Lower lobe of right lung (tissue), 2 donors: ENCODE results near the gene HPCA. TPM values are rescaled to one million over a fixed set of nuclear protein-coding genes. Genes with fewer than 3 reads are reported as not detected.
A peak's percentile ranks its signal among the peaks of the same experiment; 100 is the strongest.

Source experiments
- ATAC-seq, 2 donors: fragments of 200-7000 bp; cut with Tn5 transposase; one replicate each; pipeline ENCODE4 v1.9.1; 2020 to 2022; ENCODE audit warnings: mild to moderate bottlenecking in 2 of 2, moderate library complexity in 2 of 2
- DNase-seq: peaks from one replicate; pipeline ENCODE4 v3.0.0-alpha.2; 2020
- H3K27ac ChIP-seq: fragments of 200-600 bp; one replicate; pipeline ENCODE4 v1.8.0; 2022
- H3K27me3 ChIP-seq: fragments of 200-600 bp; one replicate; pipeline ENCODE4 v1.8.0; 2022; ENCODE audit warnings: low read depth
- H3K36me3 ChIP-seq: fragments of 200-600 bp; one replicate; pipeline ENCODE4 v1.8.0; 2022; ENCODE audit warnings: mild to moderate bottlenecking
- H3K4me1 ChIP-seq: fragments of 200-600 bp; one replicate; pipeline ENCODE4 v1.8.0; 2022
- H3K4me3 ChIP-seq: fragments of 200-600 bp; one replicate; pipeline ENCODE4 v1.8.0; 2022; ENCODE audit warnings: mild to moderate bottlenecking
- H3K9me3 ChIP-seq: fragments of 200-600 bp; one replicate; pipeline ENCODE4 v1.8.0; 2022
- CTCF ChIP-seq: fragments of 200-600 bp; IDR thresholded peaks from one replicate; pipeline ENCODE4 v1.8.0; 2022; ENCODE audit warnings: antibody characterized with exemption, mild to moderate bottlenecking
- intact Hi-C: fragments of 100-400 bp; cut with DNase I; formaldehyde crosslinking; loops from one replicate; pipeline ENCODE4 v1.11.0; 2022
- total RNA-seq: library from RNA; stranded (reverse); fragmentation: NEBNext Ultra II Directional; extraction: Animal tissue kit (Norgen Biotek cat#: 25700); gene quantifications from one replicate; pipeline ENCODE4 v1.2.1, GENCODE V29; 2021
- donor health status: DM: no; HTN: yes; CAD: no; lungs with severe emphysema.

HPCA gene
- total RNA-seq, 1 donor from 2014 or later, result not detected

- H3K4me3 ChIP-seq, result no peak overlapping the region
- ATAC-seq (no peak), DNase-seq (no peak)
- no peak overlapping the region for H3K27ac ChIP-seq
- peaks cover 13% of the 10 kb centered on the region for H3K27me3 ChIP-seq
- no peaks in the 10 kb centered on the region for H3K36me3 ChIP-seq
- no peak for TF ChIP-seq CTCF
- no peaks in the 10 kb centered on the region for H3K9me3 ChIP-seq
- intact Hi-C loops, result no loop called here
- peaks cover 21% of the 10 kb centered on the region for H3K4me1 ChIP-seq
Observed at GRCh38 chr1:32928285-32928684, 42.0 kb downstream of the HPCA start.

GRCh38 chr1:32928715-32929114 lies 42.4 kb downstream of the HPCA start:
- DNase-seq, result no peak
- peaks cover 9% of the 10 kb centered on the region for H3K27me3 ChIP-seq
- no peak overlapping the region for H3K27ac ChIP-seq
- peaks cover 26% of the 10 kb centered on the region for H3K4me1 ChIP-seq
- no peaks in the 10 kb centered on the region for H3K36me3 ChIP-seq
- no peak overlapping the region for H3K4me3 ChIP-seq
- ATAC-seq, result no peak
- intact Hi-C loops, result no loop called here
- no peaks in the 10 kb centered on the region for H3K9me3 ChIP-seq
- TF ChIP-seq CTCF, result no peak

GRCh38 chr1:32929366-32929765 lies 43.1 kb downstream of the HPCA start:
- H3K4me1 ChIP-seq, result peaks cover 32% of the 10 kb centered on the region
- no peak overlapping the region for H3K27ac ChIP-seq
- no peak for DNase-seq
- H3K4me3 ChIP-seq, result no peak overlapping the region
- no peak for ATAC-seq
- intact Hi-C loops, result no loop called here
- no peaks in the 10 kb centered on the region for H3K36me3 ChIP-seq
- peaks cover 5% of the 10 kb centered on the region for H3K27me3 ChIP-seq
- no peak for TF ChIP-seq CTCF
- no peaks in the 10 kb centered on the region for H3K9me3 ChIP-seq

- Histone ChIP-seq H3K4me1 (peaks cover 15% of the 10 kb centered on the region), H3K9me3 (no peaks in the 10 kb centered on the region), H3K36me3 (peaks cover 18% of the 10 kb centered on the region), H3K27ac (no peak overlapping the region), H3K27me3 (no peaks in the 10 kb centered on the region), H3K4me3 (no peak overlapping the region)
- intact Hi-C loops, result no loop called here
- DNase-seq (no peak), ATAC-seq (no peak)
- no peak for TF ChIP-seq CTCF
Observed at GRCh38 chr1:32931760-32932159, 45.5 kb downstream of the HPCA start.

- H3K27me3 ChIP-seq, result no peaks in the 10 kb centered on the region
- H3K36me3 ChIP-seq, result peaks cover 39% of the 10 kb centered on the region
- no peaks in the 10 kb centered on the region for H3K9me3 ChIP-seq
- H3K4me3 ChIP-seq, result no peak overlapping the region
- TF ChIP-seq CTCF, result no peak
- peak overlapping the region; percentile 1 for H3K27ac ChIP-seq
- no peak for DNase-seq
- peaks cover 15% of the 10 kb centered on the region for H3K4me1 ChIP-seq
- peak in 1 of 2 donors; percentile 18 for ATAC-seq
- intact Hi-C loops, result no loop called here
Observed at GRCh38 chr1:32933742-32934322, 47.5 kb downstream of the HPCA start.
